ENCODE measurements around the gene NR6A1. TPM values are rescaled to one million over a fixed set of nuclear protein-coding genes. Genes with fewer than 3 reads are reported as not detected.

The NR6A1 gene
- total RNA-seq, 2 experiments from 2014 or later = 0.74 to 1.1 TPM

DNA sequence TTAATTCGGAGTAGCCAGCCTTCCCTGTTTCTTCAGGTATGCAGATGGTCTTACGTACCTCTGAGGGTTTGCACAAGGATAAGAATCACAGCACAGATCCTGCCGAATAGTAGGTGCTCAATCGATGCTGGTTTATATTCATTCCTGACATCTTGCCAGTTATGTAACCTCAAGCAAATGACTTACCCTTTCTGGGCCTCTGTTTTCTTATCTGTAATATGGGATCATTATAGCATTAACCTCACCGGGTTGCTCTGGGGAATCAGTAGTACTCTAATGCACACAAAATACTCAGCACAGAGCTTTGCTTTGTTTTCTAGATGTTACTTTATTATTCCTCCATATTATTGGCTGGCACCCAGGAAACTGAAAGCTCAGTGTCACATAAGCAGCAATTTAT, 256.2 kb downstream of the NR6A1 start:
- no peaks in the 10 kb centered on the region for H3K9me3 Mint-ChIP-seq
- POLR2A ChIA-PET = interaction anchor here (0.5 kb wide), 1 partner anchor 165 kb away, joined by 3 read pairs; no protein-coding TSS in a partner anchor
- H3K4me3 Mint-ChIP-seq = no peak overlapping the region
- no peak for DNase-seq
- H3K27ac Mint-ChIP-seq = no peak overlapping the region
- TF ChIP-seq, protein P1, sequence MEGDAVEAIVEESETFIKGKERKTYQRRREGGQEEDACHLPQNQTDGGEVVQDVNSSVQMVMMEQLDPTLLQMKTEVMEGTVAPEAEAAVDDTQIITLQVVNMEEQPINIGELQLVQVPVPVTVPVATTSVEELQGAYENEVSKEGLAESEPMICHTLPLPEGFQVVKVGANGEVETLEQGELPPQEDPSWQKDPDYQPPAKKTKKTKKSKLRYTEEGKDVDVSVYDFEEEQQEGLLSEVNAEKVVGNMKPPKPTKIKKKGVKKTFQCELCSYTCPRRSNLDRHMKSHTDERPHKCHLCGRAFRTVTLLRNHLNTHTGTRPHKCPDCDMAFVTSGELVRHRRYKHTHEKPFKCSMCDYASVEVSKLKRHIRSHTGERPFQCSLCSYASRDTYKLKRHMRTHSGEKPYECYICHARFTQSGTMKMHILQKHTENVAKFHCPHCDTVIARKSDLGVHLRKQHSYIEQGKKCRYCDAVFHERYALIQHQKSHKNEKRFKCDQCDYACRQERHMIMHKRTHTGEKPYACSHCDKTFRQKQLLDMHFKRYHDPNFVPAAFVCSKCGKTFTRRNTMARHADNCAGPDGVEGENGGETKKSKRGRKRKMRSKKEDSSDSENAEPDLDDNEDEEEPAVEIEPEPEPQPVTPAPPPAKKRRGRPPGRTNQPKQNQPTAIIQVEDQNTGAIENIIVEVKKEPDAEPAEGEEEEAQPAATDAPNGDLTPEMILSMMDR (IDR thresholded peaks at IDR 0.05) = no peak
- no peak for ATAC-seq
- no peaks in the 10 kb centered on the region for H3K4me1 Mint-ChIP-seq (ENCODE audit: low read depth)
- peaks cover 1% of the 10 kb centered on the region for H3K27me3 Mint-ChIP-seq
- intact Hi-C loops (cut with micrococcal nuclease) = no loop called here
- H3K36me3 Mint-ChIP-seq (ENCODE audit: low read depth) = no peaks in the 10 kb centered on the region
- CTCF ChIA-PET = no interaction called here

DNA sequence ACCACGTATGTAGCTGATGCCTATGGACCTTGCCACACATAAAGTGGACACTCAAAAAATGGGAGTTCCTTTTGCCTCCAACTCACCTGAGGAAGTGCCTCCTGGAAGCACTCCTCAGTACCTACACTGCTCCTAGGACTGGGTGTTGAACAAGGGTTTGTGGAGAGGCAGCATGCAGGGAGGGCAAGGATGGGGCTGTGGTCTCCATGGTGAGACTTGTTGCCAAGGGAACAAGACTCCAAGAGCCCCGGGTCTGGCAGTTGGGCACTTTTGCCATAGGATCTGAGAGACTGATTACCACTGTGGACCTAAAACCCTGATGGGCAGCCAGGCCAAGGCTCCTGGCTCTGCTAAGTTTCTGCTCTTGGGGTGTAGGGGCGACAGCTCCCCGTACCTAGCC, 257.0 kb downstream of the NR6A1 start:
- Mint-ChIP-seq H3K4me3 (no peak overlapping the region), H3K36me3 (ENCODE audit: low read depth) (no peaks in the 10 kb centered on the region), H3K27me3 (peaks cover under 1% of the 10 kb centered on the region), H3K9me3 (no peaks in the 10 kb centered on the region), H3K4me1 (ENCODE audit: low read depth) (no peaks in the 10 kb centered on the region), H3K27ac (no peak overlapping the region)
- POLR2A ChIA-PET = no interaction called here
- DNase-seq (no peak), ATAC-seq (no peak)
- intact Hi-C loops (cut with micrococcal nuclease) = no loop called here
- TF ChIP-seq, protein P1 (IDR thresholded peaks at IDR 0.05) = no peak
- CTCF ChIA-PET = no interaction called here

DNA sequence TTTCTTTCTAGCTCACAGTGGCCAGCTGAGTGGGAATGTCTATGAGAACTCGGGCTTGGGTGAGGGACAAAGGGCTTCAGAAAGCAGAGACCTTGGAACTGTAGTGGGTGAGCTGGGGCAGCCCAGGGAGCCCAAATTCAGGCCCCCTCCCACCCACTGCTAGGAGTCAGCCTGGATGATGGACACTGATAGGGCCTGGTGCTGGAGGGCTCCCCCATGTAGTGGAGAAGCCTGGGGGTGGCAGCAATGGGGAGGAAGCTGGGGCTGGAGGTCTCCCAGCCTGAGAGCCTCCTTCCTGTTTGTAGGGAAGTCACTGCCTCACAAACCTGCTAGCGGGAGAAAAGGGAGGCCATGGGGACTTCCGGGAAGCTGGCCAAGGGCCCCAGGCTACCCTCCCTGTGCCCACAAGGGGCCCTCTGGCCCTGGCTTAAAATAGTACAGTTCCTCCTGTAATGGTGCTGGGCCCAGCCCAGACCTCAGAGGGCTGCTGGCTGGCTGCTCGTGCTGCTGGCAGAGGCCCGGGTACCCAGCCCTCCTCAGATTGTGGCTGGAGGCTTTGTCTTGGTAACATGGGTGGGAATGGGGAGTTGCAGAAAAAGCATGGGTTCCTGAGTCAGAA, 257.6 kb downstream of the NR6A1 start:
- H3K9me3 Mint-ChIP-seq = no peaks in the 10 kb centered on the region
- intact Hi-C loops (cut with micrococcal nuclease) = no loop called here
- ChIA-PET CTCF (no interaction called here), POLR2A (no interaction called here)
- DNase-seq (no peak), ATAC-seq (no peak)
- TF ChIP-seq, protein P1 (IDR thresholded peaks at IDR 0.05) = no peak
- H3K27ac Mint-ChIP-seq = no peak overlapping the region
- H3K4me3 Mint-ChIP-seq = no peak overlapping the region
- no peaks in the 10 kb centered on the region for H3K27me3 Mint-ChIP-seq
- H3K4me1 Mint-ChIP-seq (ENCODE audit: low read depth) = no peaks in the 10 kb centered on the region
- no peaks in the 10 kb centered on the region for H3K36me3 Mint-ChIP-seq (ENCODE audit: low read depth)

DNA sequence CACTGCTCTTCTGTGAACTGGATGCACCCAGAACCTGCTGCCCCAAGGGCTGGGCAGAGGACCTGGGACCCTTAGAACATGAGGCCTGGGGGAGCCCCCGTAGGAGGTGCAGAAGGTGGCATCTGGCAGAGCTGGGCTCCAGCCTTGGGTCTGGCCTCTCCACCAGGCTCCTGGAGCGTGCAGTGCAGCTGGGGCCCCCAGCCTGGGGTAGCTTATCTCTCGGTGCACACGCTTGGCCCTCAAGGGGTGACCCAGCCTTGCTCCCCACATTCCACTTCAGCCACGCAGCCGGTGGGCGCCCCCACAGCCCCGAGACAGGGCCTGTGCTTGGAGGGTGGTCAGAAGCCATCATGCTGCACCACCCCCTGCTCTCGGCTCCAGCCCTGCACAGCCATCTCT, 258.3 kb downstream of the NR6A1 start:
- Mint-ChIP-seq H3K9me3 (no peaks in the 10 kb centered on the region), H3K4me3 (no peak overlapping the region), H3K36me3 (ENCODE audit: low read depth) (no peaks in the 10 kb centered on the region), H3K27me3 (no peaks in the 10 kb centered on the region), H3K4me1 (ENCODE audit: low read depth) (no peaks in the 10 kb centered on the region), H3K27ac (no peak overlapping the region)
- DNase-seq = no peak
- TF ChIP-seq, protein P1 (IDR thresholded peaks at IDR 0.05) = no peak
- ATAC-seq = no peak
- intact Hi-C loops (cut with micrococcal nuclease) = no loop called here
- POLR2A ChIA-PET = interaction anchor here (0.6 kb wide), 1 partner anchor 22 kb away, joined by 3 read pairs; no protein-coding TSS in a partner anchor
- CTCF ChIA-PET = no interaction called here

DNA sequence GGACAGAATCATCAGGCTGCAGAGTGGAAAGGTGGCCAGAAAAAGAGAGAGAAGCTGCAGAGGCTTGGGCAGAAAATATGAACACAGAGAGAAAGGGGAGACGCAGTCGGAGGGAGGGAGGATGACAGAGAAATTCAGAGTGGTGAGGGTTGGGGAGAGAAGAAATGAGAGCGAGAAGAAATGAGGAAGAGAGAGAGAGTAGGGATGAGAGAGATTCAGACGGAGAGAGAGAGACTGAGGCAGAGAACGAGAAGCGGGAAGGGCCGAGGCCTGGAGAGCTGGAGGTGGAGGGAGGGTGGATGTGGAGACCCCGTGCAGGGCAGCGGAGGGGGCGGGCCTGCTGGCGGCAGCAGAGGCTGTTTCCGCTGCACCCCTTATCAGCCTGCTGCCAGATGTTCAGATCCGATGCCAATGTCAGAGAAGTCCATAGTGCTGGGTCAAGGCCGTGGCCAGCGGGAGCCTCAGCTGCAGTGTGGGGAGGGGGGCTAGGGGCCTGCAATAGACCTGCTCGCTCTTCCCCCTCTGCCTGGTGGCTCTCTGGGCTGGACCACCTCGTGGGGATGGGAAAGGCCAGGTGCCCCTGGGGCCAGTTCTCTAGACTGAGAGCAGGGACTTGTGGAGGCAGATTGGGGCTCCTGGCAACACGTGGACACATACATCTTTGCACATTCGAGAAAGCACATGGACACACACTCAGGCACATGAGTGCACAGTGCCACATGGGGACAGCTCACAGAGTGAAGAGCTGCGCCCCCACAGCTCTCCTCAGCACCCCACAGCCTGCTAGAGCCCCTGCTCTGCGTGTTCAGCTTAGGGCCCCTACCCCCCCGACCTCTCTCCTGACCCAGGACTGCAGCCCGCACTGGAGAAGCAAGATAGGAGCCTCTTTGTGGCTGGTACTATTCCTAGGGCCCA, 259.0 kb downstream of the NR6A1 start:
- Mint-ChIP-seq H3K27me3 (no peaks in the 10 kb centered on the region), H3K4me3 (no peak overlapping the region), H3K9me3 (no peaks in the 10 kb centered on the region), H3K27ac (no peak overlapping the region), H3K4me1 (ENCODE audit: low read depth) (no peaks in the 10 kb centered on the region), H3K36me3 (ENCODE audit: low read depth) (no peaks in the 10 kb centered on the region)
- ATAC-seq (no peak), DNase-seq (no peak)
- ChIA-PET CTCF (no interaction called here), POLR2A (interaction anchor here (0.6 kb wide), 1 partner anchor 22 kb away, joined by 3 read pairs; no protein-coding TSS in a partner anchor)
- TF ChIP-seq, protein P1 (IDR thresholded peaks at IDR 0.05) = no peak
- intact Hi-C loops (cut with micrococcal nuclease) = no loop called here
